Heart left ventricle (tissue), 16 donors: ENCODE results near the gene DLGAP1. TPM values are rescaled to one million over a fixed set of nuclear protein-coding genes. Genes with fewer than 3 reads are reported as not detected.

Experiments
- ATAC-seq, 4 donors: fragments of 200-7000 bp; cut with Tn5 transposase; one replicate each; pipeline ENCODE4 v1.9.1; 2020 to 2022; ENCODE audit warnings: moderate library complexity in 4 of 4, mild to moderate bottlenecking in 3 of 4, moderate number of reproducible peaks in 1 of 4
- DNase-seq, 5 donors: peaks; one replicate each; pipeline ENCODE4 v3.0.0-alpha.2; 2020
- H3K27ac ChIP-seq, 12 donors: fragments of 200-600 bp; sonication (generic) in 4 of 12; one replicate each; pipeline versions ENCODE4 v1.5.0 to v1.8.0; 2016 to 2022; ENCODE audit warnings: mild to moderate bottlenecking in 2 of 12
- H3K27me3 ChIP-seq, 9 donors: fragments of 200-600 bp; sonication (generic) in 2 of 9; one replicate each; pipeline versions ENCODE4 v1.5.1 to v1.8.0; 2016 to 2022; ENCODE audit warnings: mild to moderate bottlenecking in 3 of 9
- H3K36me3 ChIP-seq, 9 donors: fragments of 200-600 bp; sonication (generic) in 2 of 9; one replicate each; pipeline versions ENCODE4 v1.5.0 to v1.8.0; 2018 to 2022; ENCODE audit warnings: mild to moderate bottlenecking in 2 of 9
- H3K4me1 ChIP-seq, 12 donors: fragments of 200-600 bp; sonication (generic) in 4 of 12; one replicate each; pipeline versions ENCODE4 v1.5.0 to v1.8.0; 2016 to 2022; ENCODE audit warnings: mild to moderate bottlenecking in 3 of 12
- H3K4me3 ChIP-seq, 12 donors: fragments of 200-600 bp; sonication (generic) in 4 of 12; one replicate each; pipeline versions ENCODE4 v1.5.0 to v1.8.0; 2017 to 2022; ENCODE audit warnings: mild to moderate bottlenecking in 9 of 12, moderate library complexity in 4 of 12
- H3K9me3 ChIP-seq, 12 donors: fragments of 200-600 bp; sonication (generic) in 4 of 12; one replicate each; pipeline versions ENCODE4 v1.5.0 to v1.8.0; 2016 to 2022; ENCODE audit warnings: mild to moderate bottlenecking in 1 of 12
- CTCF ChIP-seq, 12 donors: fragments of 200-600 bp; sonication (generic) in 4 of 12; IDR thresholded peaks; one replicate each; pipeline versions ENCODE4 v1.5.0 to v1.8.0; 2018 to 2022; ENCODE audit warnings: antibody characterized with exemption in 12 of 12, mild to moderate bottlenecking in 5 of 12
- POLR2A ChIP-seq, 2 donors: fragments of 450-650 bp; IDR thresholded peaks; one replicate each; pipeline ENCODE4 v1.6.1; 2017; ENCODE audit warnings: antibody characterized with exemption in 2 of 2, mild to moderate bottlenecking in 2 of 2, moderate library complexity in 2 of 2
- WGBS, 4 donors: extraction: QIAGEN DNeasy Blood & Tissue Kit in 2 of 4; methylation state at CpG; one replicate each; pipeline versions ENCODE4 v1.1.5 to v1.1.7; 2013 to 2018; 5-methylcytosine and 5-hydroxymethylcytosine counted together
- intact Hi-C, 10 donors: fragments of 100-400 bp; cut with DNase I; formaldehyde crosslinking; loops; one replicate each; pipeline versions ENCODE4 v1.11.1 to v1.14.2; 2022
- polyA plus RNA-seq, 2 donors: library from polyadenylated mRNA; stranded (reverse); fragments of 200-250 nt; gene quantifications; one replicate each; pipeline ENCODE4 v1.2.3, GENCODE V29; 2013
- total RNA-seq, 9 donors: library from RNA; depleted of rRNA in 2 of 9; stranded (reverse); fragments of >200 nt in 2 of 9; fragmentation: NEBNext Ultra II Directional in 3 of 9; extraction: Animal tissue kit (Norgen Biotek cat#: 25700) in 3 of 9; gene quantifications; one replicate each; pipeline versions ENCODE4 v1.1.0 to v1.2.4, GENCODE V29; 2016 to 2023
- donor health status: ischemic (EF 13 %, LVEDD 7.1; RV severe dilation, severe dysfunction).
- donor health status: healthy with polysubstance abuse.
- donor health status: DM: no; HTN: yes; CAD: no.
- donor health status: DM: no; HTN: no; CAD: no.
- donor health status: ischemic (EF 25% LVEDD 6.9; RV normal size, moderate dysfunction).
- donor health status: ischemic (EF 25% LVEDD 5.7; RV mildly dilated, moderate dysfunction).
- donor health status: healthy.
- donor health status: DM: yes; HTN: yes; CAD: no.
- donor health status: ischemic (EF 35%, LVEDD 5.7; RV mildly dilated, moderate dysfunction).
- donor health status: nonischemic (EF 11% LVEDD 7.7; RV severe dilation, severe dysfunction).
- donor health status: DM: yes; HTN: yes; CAD: no.
- donor health status: PGD.
- donor health status: ischemic (EF 29% LVEDD 5.4; RV normal size, mild dysfunction).
- donor health status: nonischemic (EF 23%, LVEDD 6.1; RV moderate dilation, normal function).

Gene DLGAP1
- total and polyA plus RNA-seq, 11 donors: 0.10 to 5.5 (median 0.40) TPM; not detected in 1

DNA sequence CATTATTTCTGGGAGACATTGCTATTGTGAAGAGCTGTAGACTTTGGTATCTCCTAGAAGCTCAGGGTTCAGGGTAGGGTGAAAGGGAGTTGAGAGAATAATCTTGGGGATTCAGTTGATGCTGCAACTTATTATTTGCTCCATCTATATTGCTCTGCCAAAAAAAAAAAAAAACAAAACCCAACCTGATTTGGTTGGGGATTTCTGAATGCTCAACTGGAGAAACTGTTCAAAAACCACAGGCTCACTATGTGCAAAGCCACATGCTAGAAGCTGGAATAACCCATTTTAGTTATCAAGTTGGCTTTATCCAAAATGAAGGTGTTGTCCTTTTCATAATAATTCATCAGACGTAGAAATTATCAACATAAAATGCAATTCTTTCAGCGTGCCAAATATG lies 696.0 kb downstream of the DLGAP1 start:
- H3K4me1 ChIP-seq: peaks cover 0 to 7% (median 0%) of the 10 kb centered on the region in 12 donors
- TF ChIP-seq POLR2A (IDR thresholded peaks at IDR 0.05) (no peak), CTCF (IDR thresholded peaks at IDR 0.05) (no peak)
- DNase-seq: no peak
- intact Hi-C loops: no loop called here
- H3K27me3 ChIP-seq: no peaks in the 10 kb centered on the region
- H3K9me3 ChIP-seq: peaks cover 0 to 29% (median 8%) of the 10 kb centered on the region in 12 donors
- no peak for ATAC-seq
- WGBS, 4 donors: 70 to 86% (median 78%) methylated on average over 2 of the region's 2 CpGs
- no peak overlapping the region for H3K4me3 ChIP-seq
- H3K27ac ChIP-seq: no peak overlapping the region
- H3K36me3 ChIP-seq: no peaks in the 10 kb centered on the region

- no peak overlapping the region for H3K27ac ChIP-seq
- peaks cover 0 to 7% (median 0%) of the 10 kb centered on the region in 12 donors for H3K4me1 ChIP-seq
- 89 to 94% (median 91%) methylated on average over 7 of the region's 7 CpGs for WGBS, 4 donors
- DNase-seq (no peak), ATAC-seq (no peak)
- intact Hi-C loops: no loop called here
- no peak overlapping the region for H3K4me3 ChIP-seq
- H3K36me3 ChIP-seq: no peaks in the 10 kb centered on the region
- TF ChIP-seq POLR2A (IDR thresholded peaks at IDR 0.05): no peak
- no peak for TF ChIP-seq CTCF (IDR thresholded peaks at IDR 0.05)
- H3K9me3 ChIP-seq: peaks cover 0 to 29% (median 8%) of the 10 kb centered on the region in 12 donors
- H3K27me3 ChIP-seq: no peaks in the 10 kb centered on the region
Measured at GRCh38 chr18:3758531-3758930, 696.6 kb downstream of the DLGAP1 start.

DNA sequence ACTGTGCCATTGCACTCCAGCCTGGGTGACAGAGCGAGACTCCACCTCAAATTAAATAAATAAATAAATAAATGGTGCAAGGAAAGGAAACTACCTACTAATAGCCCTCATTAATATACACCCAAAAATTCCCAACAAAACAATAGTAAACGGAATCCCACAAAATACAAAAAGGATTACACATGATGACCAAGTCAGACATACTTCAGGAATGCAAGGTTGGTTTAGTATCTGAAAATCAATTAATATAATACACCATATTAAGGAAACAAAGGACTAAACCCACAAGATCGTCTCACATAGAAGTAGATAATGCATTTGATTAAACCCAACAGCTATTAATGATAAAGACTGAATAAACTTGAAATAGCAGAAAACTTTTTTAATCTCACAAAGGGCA lies 697.7 kb downstream of the DLGAP1 start:
- 91 to 95% (median 93%) methylated on average over 3 of the region's 3 CpGs for WGBS, 4 donors
- Histone ChIP-seq H3K4me3 (no peak overlapping the region), H3K9me3 (peaks cover 0 to 29% (median 8%) of the 10 kb centered on the region in 12 donors), H3K27me3 (no peaks in the 10 kb centered on the region), H3K36me3 (no peaks in the 10 kb centered on the region), H3K4me1 (peaks cover 0 to 7% (median 0%) of the 10 kb centered on the region in 12 donors), H3K27ac (no peak overlapping the region)
- ATAC-seq: no peak
- no peak for TF ChIP-seq CTCF (IDR thresholded peaks at IDR 0.05)
- no peak for TF ChIP-seq POLR2A (IDR thresholded peaks at IDR 0.05)
- intact Hi-C loops: no loop called here
- no peak for DNase-seq

- no peak for TF ChIP-seq POLR2A (IDR thresholded peaks at IDR 0.05)
- no peak for TF ChIP-seq CTCF (IDR thresholded peaks at IDR 0.05)
- no peak for ATAC-seq
- no peak for DNase-seq
- intact Hi-C loops: no loop called here
- Histone ChIP-seq H3K27me3 (no peaks in the 10 kb centered on the region), H3K4me3 (no peak overlapping the region), H3K27ac (no peak overlapping the region), H3K4me1 (peaks cover 0 to 6% (median 0%) of the 10 kb centered on the region in 12 donors), H3K36me3 (no peaks in the 10 kb centered on the region), H3K9me3 (peaks cover 0 to 29% (median 8%) of the 10 kb centered on the region in 12 donors)
- WGBS, 4 donors: 79 to 83% (median 81%) methylated on average over 4 of the region's 4 CpGs
Measured at GRCh38 chr18:3753106-3753505, 702.0 kb downstream of the DLGAP1 start.
